ENCODE measurements around the gene OR5J2.
"Not testable (repeated sequence)": the region's sequence is repeated elsewhere in the genome, so short reads cannot be mapped to it uniquely, and the experiment has no call there.

OR5J2 gene

GRCh38 chr11:56176318-56176717 lies at the start of gene OR5J2:
OR5J2 (plus strand) TSS chr11:56176618; CDS start chr11:56176618, 0 bp downstream.
- DNase-seq = no peak

GRCh38 chr11:56140151-56140661 lies 36.2 kb upstream of the OR5J2 start, which contains the start of gene OR8J3:
OR8J3 (minus strand) TSS chr11:56140201; CDS start chr11:56137718, 2,483 bp downstream.
- DNase-seq = no peak

- DNase-seq = not testable (repeated sequence)
Observed at GRCh38 chr11:56143681-56144080, 32.7 kb upstream of the OR5J2 start.

GRCh38 chr11:56151376-56151775 lies 25.0 kb upstream of the OR5J2 start:
- no peak for DNase-seq

GRCh38 chr11:56152333-56152732 lies 24.1 kb upstream of the OR5J2 start:
- no peak for DNase-seq

GRCh38 chr11:56160217-56160616 lies 16.2 kb upstream of the OR5J2 start, which contains the start of gene OR8K5:
OR8K5 (minus strand) TSS chr11:56160317; CDS start chr11:56160317, 0 bp downstream.
- no peak for DNase-seq

- DNase-seq = no peak
Observed at GRCh38 chr11:56163804-56164203, 12.6 kb upstream of the OR5J2 start.

- DNase-seq = no peak
Observed at GRCh38 chr11:56172256-56172830, 4.1 kb upstream of the OR5J2 start.

GRCh38 chr11:56183459-56183858 lies 7.0 kb downstream of the OR5J2 start:
- no peak for DNase-seq

GRCh38 chr11:56188602-56189001 lies 12.2 kb downstream of the OR5J2 start:
- DNase-seq = no peak

- no peak for DNase-seq
Observed at GRCh38 chr11:56196705-56197104, 20.3 kb downstream of the OR5J2 start.

GRCh38 chr11:56197367-56197766 lies 20.9 kb downstream of the OR5J2 start:
- DNase-seq = no peak

GRCh38 chr11:56207790-56208189 lies 31.4 kb downstream of the OR5J2 start:
- no peak for DNase-seq

- no peak for DNase-seq
Observed at GRCh38 chr11:56214537-56214936, 38.1 kb downstream of the OR5J2 start.

GRCh38 chr11:56219735-56220134 lies 43.3 kb downstream of the OR5J2 start:
- DNase-seq = not testable (repeated sequence)

Measured in GF-D8 (cell line).